HepG2 (cell line): ENCODE measurements around the gene KISS1R. TPM values are rescaled to one million over a fixed set of nuclear protein-coding genes. Genes with fewer than 3 reads are reported as not detected.

Source experiments
- AHR ChIP-seq: IDR thresholded peaks from 2 replicates; pipeline ENCODE4 v1.6.1; 2018; ENCODE audit warnings: missing genetic modification reagents, missing compliant biosample characterization
- ATAD3A ChIP-seq: sonication (generic); formaldehyde crosslinking; IDR thresholded peaks from 2 replicates; pipeline ENCODE4 v1.4.0; 2020; ENCODE audit warnings: missing genetic modification reagents
- ATF7-NPFF ChIP-seq: sonication (generic); formaldehyde crosslinking; IDR thresholded peaks from 2 replicates; pipeline ENCODE4 v1.8.1; 2023; ENCODE audit warnings: mild to moderate bottlenecking, low read depth, missing genetic modification reagents, moderate library complexity
- CBX2 ChIP-seq, 2 experiments: fragments of 200-600 bp in 1 of 2; sonication (generic); formaldehyde crosslinking in 1 of 2; IDR thresholded peaks; 2 replicates each; pipeline versions ENCODE4 v1.7.0 to v1.8.1; 2018 to 2022; ENCODE audit warnings: low read depth in 2 of 2, low read length in 1 of 2, mild to moderate bottlenecking in 1 of 2, missing genetic modification reagents in 1 of 2
- CC2D1A ChIP-seq: sonication (generic); formaldehyde crosslinking; IDR thresholded peaks from 2 replicates; pipeline ENCODE4 v1.8.1; 2023; ENCODE audit warnings: mild to moderate bottlenecking, missing genetic modification reagents
- FOSL2 ChIP-seq: sonication (generic); formaldehyde crosslinking; IDR thresholded peaks from 2 replicates; pipeline ENCODE4 v1.4.0; 2020; ENCODE audit warnings: missing genetic modification reagents
- FOXJ3 ChIP-seq: sonication (generic); formaldehyde crosslinking; IDR thresholded peaks from 2 replicates; pipeline ENCODE4 v1.4.0; 2020; ENCODE audit warnings: missing genetic modification reagents, mild to moderate bottlenecking, borderline replicate concordance
- FOXM1 ChIP-seq: sonication (generic); formaldehyde crosslinking; IDR thresholded peaks from 2 replicates; pipeline ENCODE4 v1.5.0; 2020; ENCODE audit warnings: missing genetic modification reagents
- HES4 ChIP-seq: sonication (generic); formaldehyde crosslinking; IDR thresholded peaks from 2 replicates; pipeline ENCODE4 v1.9.0; 2021; ENCODE audit warnings: mild to moderate bottlenecking, missing genetic modification reagents, borderline replicate concordance
- HHEX ChIP-seq: IDR thresholded peaks from 2 replicates; pipeline ENCODE4 v1.6.1; 2016; ENCODE audit warnings: control low read depth
- JARID2 ChIP-seq: sonication (generic); formaldehyde crosslinking; IDR thresholded peaks from 2 replicates; pipeline ENCODE4 v1.8.1; 2023; ENCODE audit warnings: missing genetic modification reagents, inconsistent platforms; ENCODE audit not compliant: insufficient replicate concordance
- KDM1A ChIP-seq: IDR thresholded peaks from 2 replicates; pipeline ENCODE4 v1.6.1; 2016; ENCODE audit warnings: missing compliant biosample characterization
- KLF16 ChIP-seq, 2 experiments: sonication (generic) in 1 of 2; formaldehyde crosslinking in 1 of 2; IDR thresholded peaks; 2 replicates each; pipeline versions ENCODE4 v1.6.1 to v1.8.0; 2016 to 2023; ENCODE audit warnings: missing genetic modification reagents in 2 of 2, missing compliant biosample characterization in 1 of 2
- MBD4 ChIP-seq: IDR thresholded peaks from 2 replicates; pipeline ENCODE4 v1.6.1; 2012; ENCODE audit warnings: low read length, inconsistent platforms, borderline replicate concordance
- MIER3 ChIP-seq: IDR thresholded peaks from 2 replicates; pipeline ENCODE4 v1.6.1; 2016; ENCODE audit warnings: missing compliant biosample characterization, borderline replicate concordance
- RAD21 ChIP-seq: fragments of 450-650 bp; formaldehyde crosslinking; IDR thresholded peaks from 2 replicates; pipeline ENCODE4 v1.5.0; 2020; ENCODE audit warnings: mild to moderate bottlenecking
- RBM22 ChIP-seq: fragments of 200-400 bp; formaldehyde crosslinking; optimal IDR thresholded peaks from 2 replicates; pipeline ENCODE3; 2017; ENCODE audit warnings: mild to moderate bottlenecking, low read length, moderate library complexity
- REXO4 ChIP-seq: sonication (generic); formaldehyde crosslinking; IDR thresholded peaks from 2 replicates; pipeline ENCODE4 v1.8.0; 2022; ENCODE audit warnings: missing genetic modification reagents, mild to moderate bottlenecking, borderline replicate concordance
- SALL2 ChIP-seq: sonication (generic); formaldehyde crosslinking; IDR thresholded peaks from 2 replicates; pipeline ENCODE4 v1.8.1; 2023; ENCODE audit warnings: mild to moderate bottlenecking, missing genetic modification reagents, inconsistent platforms
- SIN3B ChIP-seq: fragments of 150-350 bp; IDR thresholded peaks from 2 replicates; pipeline ENCODE4 v1.6.1; 2014; ENCODE audit warnings: low read length
- SMC3 ChIP-seq: IDR thresholded peaks from 2 replicates; pipeline ENCODE4 v1.6.1; 2011; ENCODE audit warnings: low read length, improper control_type of control experiment
- SNAPC2 ChIP-seq: sonication (generic); formaldehyde crosslinking; IDR thresholded peaks from 2 replicates; pipeline ENCODE4 v1.8.1; 2022; ENCODE audit warnings: mild to moderate bottlenecking, missing genetic modification reagents
- ZBTB39 ChIP-seq: sonication (generic); formaldehyde crosslinking; IDR thresholded peaks from 2 replicates; pipeline ENCODE4 v1.5.0; 2020; ENCODE audit warnings: missing genetic modification reagents
- ZNF160 ChIP-seq: sonication (generic); formaldehyde crosslinking; IDR thresholded peaks from 2 replicates; pipeline ENCODE4 v1.8.0; 2022; ENCODE audit warnings: mild to moderate bottlenecking, inconsistent platforms, missing genetic modification reagents
- ZNF253 ChIP-seq: sonication (generic); formaldehyde crosslinking; IDR thresholded peaks from 2 replicates; pipeline ENCODE4 v1.8.0; 2022; ENCODE audit warnings: mild to moderate bottlenecking, missing genetic modification reagents, borderline replicate concordance
- ZNF256 ChIP-seq: sonication (generic); formaldehyde crosslinking; conservative IDR thresholded peaks from 2 replicates; pipeline ENCODE4 v1.4.0; 2020; ENCODE audit warnings: missing genetic modification reagents
- ZNF317 ChIP-seq: sonication (generic); formaldehyde crosslinking; IDR thresholded peaks from 2 replicates; pipeline ENCODE4 v1.5.0; 2020; ENCODE audit warnings: mild to moderate bottlenecking, missing genetic modification reagents
- ZNF782 ChIP-seq: sonication (generic); formaldehyde crosslinking; IDR thresholded peaks from 2 replicates; pipeline ENCODE4 v1.4.0; 2020; ENCODE audit warnings: missing genetic modification reagents, mild to moderate bottlenecking, borderline replicate concordance
- ZNF792 ChIP-seq: IDR thresholded peaks from 2 replicates; pipeline ENCODE4 v1.6.1; 2016
- polyA plus RNA-seq, 8 experiments: library from polyadenylated mRNA; depleted of rRNA in 3 of 8; stranded (reverse) in 7 of 8; unstranded in 1 of 8; fragments of >200 nt; fragmentation: Illumina TruSeq in 4 of 8; extraction: Trizol in 4 of 8; gene quantifications; 2 replicates each; pipeline versions ENCODE4 v1.2.1 to v1.2.3, GENCODE V29; 2011 to 2016; ENCODE audit warnings: low read depth in 4 of 8, missing spikeins in 1 of 8, mixed read lengths in 1 of 8; ENCODE audit not compliant: insufficient read depth in 1 of 8
- total RNA-seq, 5 experiments: library from RNA; depleted of rRNA; stranded (reverse); fragments of >200 nt; fragmentation: Illumina TruSeq; extraction: Trizol; gene quantifications; 2 replicates each; pipeline ENCODE4 v1.2.3, GENCODE V29; 2016; ENCODE audit warnings: low read depth in 1 of 5
- TF ChIP-seq, protein P1 (sequence below): sonication (generic); formaldehyde crosslinking; IDR thresholded peaks from 2 replicates; pipeline ENCODE4 v1.4.0; 2020; ENCODE audit warnings: missing genetic modification reagents

The KISS1R gene
- total and polyA plus RNA-seq, 2 of the 13 experiments (the other 11 are each of a cell fraction or from before 2014, with no cell fraction given) = 1.1 to 10.2 TPM

DNA sequence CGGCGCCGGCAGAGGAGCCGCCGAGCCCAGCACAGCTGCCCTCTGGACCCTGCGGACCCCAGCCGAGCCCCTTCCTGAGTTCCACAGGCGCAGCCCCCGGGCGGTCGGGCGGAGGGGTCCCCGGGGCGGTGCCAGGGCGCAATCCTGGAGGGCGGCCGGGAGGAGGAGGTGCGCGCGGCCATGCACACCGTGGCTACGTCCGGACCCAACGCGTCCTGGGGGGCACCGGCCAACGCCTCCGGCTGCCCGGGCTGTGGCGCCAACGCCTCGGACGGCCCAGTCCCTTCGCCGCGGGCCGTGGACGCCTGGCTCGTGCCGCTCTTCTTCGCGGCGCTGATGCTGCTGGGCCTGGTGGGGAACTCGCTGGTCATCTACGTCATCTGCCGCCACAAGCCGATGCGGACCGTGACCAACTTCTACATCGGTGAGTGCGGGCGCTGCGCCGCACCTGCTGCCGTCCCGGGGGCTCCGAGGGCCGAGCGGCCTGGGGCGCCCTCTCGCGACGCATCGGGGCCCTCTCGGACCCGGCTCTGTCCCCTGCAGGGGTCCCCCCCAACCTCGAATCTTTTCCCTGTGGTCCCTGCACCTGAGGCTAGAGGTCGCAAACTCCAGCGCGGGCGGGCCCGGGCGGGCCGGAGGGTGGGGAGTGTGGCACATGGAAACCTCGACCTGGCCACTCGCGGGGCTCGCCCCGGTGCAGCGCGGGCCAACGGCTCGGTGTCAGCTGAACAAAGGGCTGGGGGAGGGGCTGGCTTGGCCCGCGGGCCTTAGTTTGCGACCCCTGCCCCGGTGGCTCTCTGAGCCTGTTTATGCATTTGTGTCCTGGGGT is at the start of gene KISS1R (continued):
- TF ChIP-seq CBX2 (IDR thresholded peaks at IDR 0.05; ENCODE audit: low read depth, low read length) (no peak), CBX2 (CRISPR knock-in tag; IDR thresholded peaks at IDR 0.05; ENCODE audit: low read depth) (no peak), AHR (CRISPR knock-in tag) (0 out of 2 replicates have a peak, but pooled peaks have one; percentile 24), MIER3 (no peak), RBM22 (no peak), MBD4 (no peak), FOXJ3 (0 out of 2 replicates have a peak, but pooled peaks have one; percentile 31), CC2D1A (no peak), SIN3B (no peak), RAD21 (CRISPR knock-in tag) (peak; percentile 92), KLF16 (CRISPR knock-in tag; IDR thresholded peaks at IDR 0.05) (peak in 1 of 2 experiments; percentile 43; a peak in 1 of 4 replicates), ZNF792 (CRISPR knock-in tag) (no peak), HHEX (CRISPR knock-in tag) (no peak), JARID2 (CRISPR knock-in tag) (no peak), ATAD3A (CRISPR knock-in tag) (no peak), HES4 (no peak), ZNF253 (CRISPR knock-in tag) (0 out of 2 replicates have a peak, but pooled peaks have one; percentile 27), SMC3 (peak; percentile 35; the same call in 1 of the 2 replicates), ATF7-NPFF (peak; percentile 47; the same call in 1 of the 2 replicates), ZNF782 (no peak), FOSL2 (CRISPR knock-in tag) (no peak), SALL2 (CRISPR knock-in tag) (0 out of 2 replicates have a peak, but pooled peaks have one; percentile 25), ZNF160 (CRISPR knock-in tag) (no peak; the same call in 1 of the 2 replicates), KDM1A (CRISPR knock-in tag) (peak; percentile 61; the same call in 1 of the 2 replicates), REXO4 (no peak), ZNF256 (no peak), SNAPC2 (peak; percentile 82), ZNF317 (CRISPR knock-in tag) (no peak), ZBTB39 (CRISPR knock-in tag) (no peak), FOXM1 (CRISPR knock-in tag) (no peak)
- TF ChIP-seq, protein P1, sequence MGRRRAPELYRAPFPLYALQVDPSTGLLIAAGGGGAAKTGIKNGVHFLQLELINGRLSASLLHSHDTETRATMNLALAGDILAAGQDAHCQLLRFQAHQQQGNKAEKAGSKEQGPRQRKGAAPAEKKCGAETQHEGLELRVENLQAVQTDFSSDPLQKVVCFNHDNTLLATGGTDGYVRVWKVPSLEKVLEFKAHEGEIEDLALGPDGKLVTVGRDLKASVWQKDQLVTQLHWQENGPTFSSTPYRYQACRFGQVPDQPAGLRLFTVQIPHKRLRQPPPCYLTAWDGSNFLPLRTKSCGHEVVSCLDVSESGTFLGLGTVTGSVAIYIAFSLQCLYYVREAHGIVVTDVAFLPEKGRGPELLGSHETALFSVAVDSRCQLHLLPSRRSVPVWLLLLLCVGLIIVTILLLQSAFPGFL (CRISPR knock-in tag) = no peak
